SU-DHL-6 (cell line): ENCODE results near the gene ATG12.

Experiments
- H2AFZ ChIP-seq: fragments of 200-600 bp; sonication (generic); 2 replicates; pipeline ENCODE4 v1.6.1; 2014; ENCODE audit warnings: low read depth, mild to moderate bottlenecking, moderate library complexity, mixed read lengths, antibody characterized with exemption, low read length; ENCODE audit not compliant: severe bottlenecking
- H3F3A ChIP-seq: fragments of 200-600 bp; shearing (Covaris generic); 2 replicates; pipeline ENCODE4 v1.6.0; 2016; ENCODE audit warnings: antibody characterized with exemption, mild to moderate bottlenecking; ENCODE audit not compliant: insufficient read depth
- H3K27ac ChIP-seq: fragments of 200-600 bp; sonication (generic); 2 replicates; pipeline ENCODE4 v1.5.1; 2016; ENCODE audit warnings: low read depth, mild to moderate bottlenecking, low read length, moderate library complexity, mixed read lengths
- H3K27me3 ChIP-seq: fragments of 200-600 bp; sonication (generic), shearing (Covaris generic); 2 replicates; pipeline ENCODE4 v1.6.0; 2014; ENCODE audit warnings: mild to moderate bottlenecking, low read length
- H3K36me3 ChIP-seq: fragments of 200-600 bp; sonication (generic); 2 replicates; pipeline ENCODE4 v1.6.1; 2014; ENCODE audit warnings: mild to moderate bottlenecking, low read length, mixed read lengths
- H3K4me2 ChIP-seq: fragments of 300-600, 200-600 bp; shearing (Covaris generic), sonication (generic); 2 replicates; pipeline ENCODE4 v1.6.0; 2014; ENCODE audit warnings: low read length, low read depth, mild to moderate bottlenecking; ENCODE audit not compliant: poor library complexity, severe bottlenecking
- H3K4me3 ChIP-seq: fragments of 200-600 bp; sonication (generic); 2 replicates; pipeline ENCODE4 v1.5.1; 2014; ENCODE audit warnings: antibody characterized with exemption, low read length, mild to moderate bottlenecking, mixed read lengths; ENCODE audit not compliant: insufficient read depth, poor library complexity, severe bottlenecking
- H3K79me2 ChIP-seq: fragments of 200-600 bp; sonication (generic); 2 replicates; pipeline ENCODE4 v1.6.1; 2014; ENCODE audit warnings: mild to moderate bottlenecking, low read length, moderate library complexity; ENCODE audit not compliant: insufficient read depth
- H3K9ac ChIP-seq: fragments of 200-600 bp; sonication (generic); 2 replicates; pipeline ENCODE4 v1.7.0; 2014; ENCODE audit warnings: mild to moderate bottlenecking, low read length
- H3K9me2 ChIP-seq: fragments of 200-600 bp; sonication (generic); replicated peaks from 2 replicates; pipeline ENCODE4 v1.6.1; 2014; ENCODE audit warnings: low read length; ENCODE audit not compliant: insufficient read depth
- H3K9me3 ChIP-seq: fragments of 200-600 bp; sonication (generic); 2 replicates; pipeline ENCODE4 v1.6.1; 2014; ENCODE audit warnings: low read length, mixed read lengths; ENCODE audit not compliant: insufficient read depth
- H4K20me1 ChIP-seq: fragments of 200-600 bp; sonication (generic); 2 replicates; pipeline ENCODE4 v1.6.1; 2014; ENCODE audit warnings: low read depth, mild to moderate bottlenecking, antibody characterized with exemption, low read length, moderate library complexity, mixed read lengths
- CTCF ChIP-seq: fragments of 200-600 bp; sonication (generic); IDR thresholded peaks from one replicate; pipeline ENCODE4 v1.5.1; 2017; ENCODE audit warnings: antibody characterized with exemption, mild to moderate bottlenecking, low read length, moderate library complexity; ENCODE audit not compliant: insufficient read depth, poor library complexity, severe bottlenecking
- EZH2phosphoT487 ChIP-seq: fragments of 200-600 bp; sonication (generic), shearing (Covaris generic); conservative IDR thresholded peaks from 2 replicates; pipeline ENCODE4 v1.6.1; 2018; ENCODE audit warnings: mild to moderate bottlenecking, antibody characterized with exemption, low read length, moderate library complexity, mixed read lengths

The ATG12 gene

GRCh38 chr5:115818821-115819220 is 22.5 kb downstream of the ATG12 start:
- no peak overlapping the region for H2AFZ ChIP-seq
- H3K4me3 ChIP-seq, result no peak overlapping the region
- no peak overlapping the region for H3K9ac ChIP-seq
- TF ChIP-seq CTCF (no peak), EZH2phosphoT487 (no peak)
- no peaks in the 10 kb centered on the region for H3K79me2 ChIP-seq
- no peaks in the 10 kb centered on the region for H4K20me1 ChIP-seq
- no peaks in the 10 kb centered on the region for H3K9me2 ChIP-seq
- H3K27ac ChIP-seq, result no peak overlapping the region
- H3K27me3 ChIP-seq, result no peaks in the 10 kb centered on the region
- no peaks in the 10 kb centered on the region for H3F3A ChIP-seq
- no peaks in the 10 kb centered on the region for H3K9me3 ChIP-seq
- no peaks in the 10 kb centered on the region for H3K36me3 ChIP-seq
- H3K4me2 ChIP-seq, result no peak overlapping the region

- no peak for TF ChIP-seq CTCF
- no peak for TF ChIP-seq EZH2phosphoT487
- Histone ChIP-seq H3K4me3 (no peak overlapping the region), H3K9me3 (no peaks in the 10 kb centered on the region), H3K27me3 (no peaks in the 10 kb centered on the region), H3K4me2 (no peak overlapping the region), H3F3A (no peaks in the 10 kb centered on the region), H4K20me1 (no peaks in the 10 kb centered on the region), H3K9ac (no peak overlapping the region), H3K27ac (no peak overlapping the region), H3K9me2 (no peaks in the 10 kb centered on the region), H3K36me3 (no peaks in the 10 kb centered on the region), H2AFZ (no peak overlapping the region), H3K79me2 (no peaks in the 10 kb centered on the region)
Measured at GRCh38 chr5:115817386-115817785, 24.0 kb downstream of the ATG12 start.

GRCh38 chr5:115816226-115817081 is 24.9 kb downstream of the ATG12 start, which contains the start of gene CDO1:
CDO1 (minus strand) TSS chr5:115816659; CDS start chr5:115816397, 262 bp downstream.
- Histone ChIP-seq H2AFZ (no peak within 1 kb of the TSS), H4K20me1 (no peaks in the 10 kb centered on the region), H3K27me3 (no peaks in the 10 kb centered on the region), H3K79me2 (no peaks in the 10 kb centered on the region), H3K4me2 (no peak within 1 kb of the TSS), H3K9me2 (no peaks in the 10 kb centered on the region), H3K9me3 (no peaks in the 10 kb centered on the region), H3K4me3 (no peak within 1 kb of the TSS), H3F3A (no peaks in the 10 kb centered on the region), H3K27ac (no peak within 1 kb of the TSS), H3K9ac (no peak within 1 kb of the TSS), H3K36me3 (no peaks in the 10 kb centered on the region)
- no peak for TF ChIP-seq CTCF
- no peak for TF ChIP-seq EZH2phosphoT487
